Measurements from ENCODE around the gene ANK2. TPM values are rescaled to one million over a fixed set of nuclear protein-coding genes. Genes with fewer than 3 reads are reported as not detected.

The ANK2 gene
- total RNA-seq, 1 donor, result 79.6 TPM

- TF ChIP-seq CTCF (IDR thresholded peaks at IDR 0.05; ENCODE audit: extremely low read depth, low read depth, low read length), result no peak
- Histone ChIP-seq H4K20me1 (ENCODE audit: insufficient read depth, low read length) (no peaks in the 10 kb centered on the region), H3K79me2 (ENCODE audit: insufficient read depth, low read length) (no peaks in the 10 kb centered on the region), H3K4me3 (ENCODE audit: insufficient read depth, low read length) (no peak overlapping the region), H3K27ac (ENCODE audit: low read depth, low read length) (no peak overlapping the region), H2AFZ (ENCODE audit: low read length) (no peak overlapping the region), H3K27me3 (ENCODE audit: insufficient read depth, low read length) (no peaks in the 10 kb centered on the region), H3K9me3 (ENCODE audit: low read depth, low read length) (no peaks in the 10 kb centered on the region), H3K4me2 (ENCODE audit: insufficient read depth, low read length) (no peak overlapping the region), H3K4me1 (ENCODE audit: insufficient read depth, low read length) (peaks cover under 1% of the 10 kb centered on the region), H3K36me3 (ENCODE audit: insufficient read depth, low read length) (no peaks in the 10 kb centered on the region)
- DNase-seq (ENCODE audit: insufficient read length, low spot score, missing footprints), result no peak
Observed at GRCh38 chr4:113020966-113021365, 28.5 kb upstream of the ANK2 start.

GRCh38 chr4:113024388-113024787 lies 25.1 kb upstream of the ANK2 start:
- Histone ChIP-seq H3K36me3 (ENCODE audit: insufficient read depth, low read length) (no peaks in the 10 kb centered on the region), H3K9me3 (ENCODE audit: low read depth, low read length) (no peaks in the 10 kb centered on the region), H3K4me1 (ENCODE audit: insufficient read depth, low read length) (peaks cover 13% of the 10 kb centered on the region), H3K4me2 (ENCODE audit: insufficient read depth, low read length) (no peak overlapping the region), H3K4me3 (ENCODE audit: insufficient read depth, low read length) (no peak overlapping the region), H3K27me3 (ENCODE audit: insufficient read depth, low read length) (no peaks in the 10 kb centered on the region), H3K79me2 (ENCODE audit: insufficient read depth, low read length) (no peaks in the 10 kb centered on the region), H3K27ac (ENCODE audit: low read depth, low read length) (no peak overlapping the region), H4K20me1 (ENCODE audit: insufficient read depth, low read length) (no peaks in the 10 kb centered on the region), H2AFZ (ENCODE audit: low read length) (no peak overlapping the region)
- TF ChIP-seq CTCF (IDR thresholded peaks at IDR 0.05; ENCODE audit: extremely low read depth, low read depth, low read length), result no peak
- no peak for DNase-seq (ENCODE audit: insufficient read length, low spot score, missing footprints)

GRCh38 chr4:113025416-113025815 lies 24.0 kb upstream of the ANK2 start:
- H2AFZ ChIP-seq (ENCODE audit: low read length), result no peak overlapping the region
- no peak for DNase-seq (ENCODE audit: insufficient read length, low spot score, missing footprints)
- no peaks in the 10 kb centered on the region for H3K36me3 ChIP-seq (ENCODE audit: insufficient read depth, low read length)
- H3K27me3 ChIP-seq (ENCODE audit: insufficient read depth, low read length), result no peaks in the 10 kb centered on the region
- TF ChIP-seq CTCF (IDR thresholded peaks at IDR 0.05; ENCODE audit: extremely low read depth, low read depth, low read length), result no peak
- peaks cover 13% of the 10 kb centered on the region for H3K4me1 ChIP-seq (ENCODE audit: insufficient read depth, low read length)
- no peak overlapping the region for H3K4me2 ChIP-seq (ENCODE audit: insufficient read depth, low read length)
- no peaks in the 10 kb centered on the region for H4K20me1 ChIP-seq (ENCODE audit: insufficient read depth, low read length)
- H3K9me3 ChIP-seq (ENCODE audit: low read depth, low read length), result no peaks in the 10 kb centered on the region
- no peak overlapping the region for H3K4me3 ChIP-seq (ENCODE audit: insufficient read depth, low read length)
- no peaks in the 10 kb centered on the region for H3K79me2 ChIP-seq (ENCODE audit: insufficient read depth, low read length)
- no peak overlapping the region for H3K27ac ChIP-seq (ENCODE audit: low read depth, low read length)

- no peaks in the 10 kb centered on the region for H3K36me3 ChIP-seq (ENCODE audit: insufficient read depth, low read length)
- peak overlapping the region; percentile 36 for H2AFZ ChIP-seq (ENCODE audit: low read length)
- peak overlapping the region; percentile 50 for H3K27ac ChIP-seq (ENCODE audit: low read depth, low read length)
- TF ChIP-seq CTCF (IDR thresholded peaks at IDR 0.05; ENCODE audit: extremely low read depth, low read depth, low read length), result no peak
- no peak overlapping the region for H3K4me3 ChIP-seq (ENCODE audit: insufficient read depth, low read length)
- H4K20me1 ChIP-seq (ENCODE audit: insufficient read depth, low read length), result no peaks in the 10 kb centered on the region
- no peak for DNase-seq (ENCODE audit: insufficient read length, low spot score, missing footprints)
- H3K9me3 ChIP-seq (ENCODE audit: low read depth, low read length), result no peaks in the 10 kb centered on the region
- peaks cover 13% of the 10 kb centered on the region for H3K4me1 ChIP-seq (ENCODE audit: insufficient read depth, low read length)
- H3K4me2 ChIP-seq (ENCODE audit: insufficient read depth, low read length), result peak overlapping the region; percentile 62
- H3K27me3 ChIP-seq (ENCODE audit: insufficient read depth, low read length), result no peaks in the 10 kb centered on the region
- H3K79me2 ChIP-seq (ENCODE audit: insufficient read depth, low read length), result no peaks in the 10 kb centered on the region
Observed at GRCh38 chr4:113026556-113026955, 22.9 kb upstream of the ANK2 start.
